HG03442 (cell line): ENCODE measurements around the gene CTDNEP1.
A peak's percentile ranks its signal among the peaks of the same experiment; 100 is the strongest.

Source experiments
- ATAC-seq: cut with Tn5 transposase; IDR thresholded peaks from one replicate; pipeline ENCODE4 v1.9.1; 2021; ENCODE audit warnings: mild to moderate bottlenecking, moderate library complexity; ENCODE audit not compliant: unreplicated experiment

The CTDNEP1 gene

DNA sequence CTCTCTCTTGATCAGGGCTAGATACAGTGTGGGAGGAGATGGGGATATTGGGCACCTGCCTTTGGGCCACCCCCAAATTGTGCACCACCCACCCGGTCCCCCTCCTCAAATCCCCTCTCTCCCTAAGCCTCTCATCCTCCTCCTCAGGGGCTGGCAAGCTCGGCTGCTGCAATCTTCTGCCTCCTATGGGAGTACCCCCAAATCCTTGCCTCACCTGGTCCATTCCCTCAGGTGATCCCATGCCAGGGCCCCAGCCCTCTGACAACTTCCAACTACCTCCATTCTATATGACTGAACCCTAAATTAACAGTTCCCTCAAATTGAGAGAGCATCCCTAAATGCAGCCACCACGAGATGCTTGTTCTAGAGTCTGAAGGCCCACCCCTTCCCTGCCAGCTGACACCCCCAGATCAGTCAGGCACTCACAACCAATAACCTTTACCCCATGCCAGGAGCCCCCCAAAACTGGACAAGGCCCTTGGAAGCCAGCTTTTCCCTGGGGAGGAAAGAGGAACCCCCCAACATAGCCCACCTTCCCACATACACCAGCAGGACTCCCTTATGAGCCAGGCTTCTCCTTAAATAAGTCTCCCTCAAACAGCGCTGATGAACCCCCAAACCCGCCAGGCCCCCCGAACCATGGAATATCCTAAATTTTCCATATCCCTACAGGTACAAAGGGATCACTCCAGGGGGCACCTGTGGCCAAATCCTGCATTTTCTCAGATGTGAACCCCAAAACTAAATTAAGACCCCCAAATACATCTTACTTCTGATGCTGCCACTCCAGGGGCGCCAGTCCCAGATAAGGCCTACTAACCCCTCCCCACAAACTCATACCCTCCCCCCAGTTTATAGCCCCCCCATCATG lies 35.1 kb downstream of the CTDNEP1 start:
- ATAC-seq: no peak

DNA sequence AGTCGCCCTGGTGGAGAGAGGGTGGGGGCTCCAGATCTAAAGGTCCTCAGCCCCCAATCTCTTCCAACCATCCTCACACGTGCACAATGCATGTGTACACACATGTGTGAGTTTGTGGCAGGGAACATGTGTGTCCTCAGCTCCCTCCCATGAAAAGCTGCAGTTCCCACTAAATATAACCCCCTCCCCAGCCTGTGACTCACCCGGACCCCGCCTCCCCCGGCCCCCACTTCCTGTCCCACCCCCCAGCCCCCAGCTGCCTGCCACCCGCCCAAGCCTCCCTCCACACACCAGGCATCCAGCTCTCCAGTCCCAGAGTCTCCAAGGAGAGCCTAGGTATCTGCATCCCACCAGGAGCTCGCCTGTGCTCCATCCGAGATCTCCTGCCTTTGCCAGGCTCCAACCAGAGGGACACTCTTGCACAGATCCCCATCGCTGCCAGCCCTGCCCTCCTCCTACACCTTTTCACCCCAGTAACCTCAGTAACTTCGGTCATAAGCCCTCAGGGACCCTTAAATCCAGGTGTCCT lies 35.8 kb downstream of the CTDNEP1 start:
- ATAC-seq: no peak

GRCh38 chr17:7215136-7215638 lies 36.3 kb downstream of the CTDNEP1 start:
- no peak for ATAC-seq

DNA sequence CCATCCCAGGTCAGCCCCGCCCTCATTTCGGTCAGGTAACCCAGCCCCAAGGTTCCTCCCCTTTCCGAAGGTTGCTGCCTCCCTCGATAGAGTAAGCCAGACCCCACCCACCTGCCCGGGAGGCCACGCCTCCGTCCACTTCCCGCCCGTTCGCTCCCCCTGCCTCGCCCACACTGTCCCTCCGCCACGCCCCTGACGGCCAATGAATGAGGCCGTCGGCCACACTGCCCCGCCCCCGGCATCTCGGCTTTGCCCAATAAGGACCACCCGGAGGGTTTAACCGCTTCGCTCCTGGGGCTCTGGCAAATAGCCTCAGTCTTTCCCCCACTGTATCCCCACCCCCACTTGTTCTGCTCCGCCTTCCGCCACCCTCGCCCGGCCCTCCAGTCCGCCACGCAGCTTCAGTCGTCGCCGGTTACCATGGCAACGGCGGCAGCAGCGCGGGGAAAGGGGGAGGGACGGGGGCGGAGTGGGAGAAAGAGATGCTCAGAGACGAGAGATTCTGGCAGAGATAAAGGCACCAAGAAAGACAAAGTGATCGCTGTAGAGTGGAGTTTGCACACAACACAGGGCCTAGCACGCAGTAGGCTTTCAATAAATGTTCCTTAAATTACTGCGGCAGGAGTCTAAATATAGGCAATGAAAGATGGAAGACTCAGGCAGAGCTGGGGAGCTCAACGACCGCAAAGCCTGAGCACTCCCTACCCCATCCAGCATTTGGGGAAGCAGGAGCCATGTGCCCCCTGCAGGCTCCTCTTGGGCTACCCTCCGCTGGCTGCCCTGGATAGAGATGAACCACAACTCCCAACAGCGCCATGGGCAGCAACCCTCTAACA lies 37.0 kb downstream of the CTDNEP1 start:
- ATAC-seq: peak; percentile 70

- no peak for ATAC-seq
Measured at GRCh38 chr17:7213895-7214299, 37.6 kb downstream of the CTDNEP1 start.

GRCh38 chr17:7211491-7212273 lies 39.9 kb downstream of the CTDNEP1 start:
- no peak for ATAC-seq

DNA sequence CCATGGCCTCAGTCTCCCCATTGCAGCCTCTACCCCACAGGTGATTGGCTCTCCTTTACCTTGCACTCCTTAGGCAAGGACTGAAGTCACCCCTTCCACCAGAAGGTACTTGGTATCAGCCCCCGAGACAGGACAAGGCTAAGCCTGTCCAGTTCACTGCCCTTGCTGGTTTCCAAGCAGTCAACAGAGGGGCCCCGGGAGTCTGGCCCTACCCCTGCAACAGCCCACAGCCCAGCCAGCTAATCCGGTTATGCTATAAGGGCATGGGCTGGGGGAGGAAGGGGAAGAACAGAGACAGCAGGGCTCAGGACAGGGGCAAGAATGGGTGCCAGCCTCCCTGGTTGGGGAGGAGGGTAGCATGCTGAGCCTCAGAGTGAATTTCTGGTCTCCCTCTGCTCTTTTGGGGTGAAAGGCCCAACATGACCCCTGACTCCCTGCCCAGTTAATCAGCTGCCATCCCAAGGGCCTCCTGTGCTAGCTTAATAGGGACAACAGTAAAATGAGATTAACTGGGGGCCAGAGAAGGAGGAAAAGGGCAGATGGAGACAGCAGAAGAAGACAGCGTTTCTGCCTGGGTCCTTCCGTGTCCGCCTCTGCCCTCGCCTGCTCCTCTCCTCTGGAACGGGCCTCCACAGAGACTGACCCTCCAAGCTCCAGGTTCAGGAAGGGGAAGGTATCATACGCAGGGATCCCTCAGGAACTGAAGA lies 42.6 kb downstream of the CTDNEP1 start:
- no peak for ATAC-seq

DNA sequence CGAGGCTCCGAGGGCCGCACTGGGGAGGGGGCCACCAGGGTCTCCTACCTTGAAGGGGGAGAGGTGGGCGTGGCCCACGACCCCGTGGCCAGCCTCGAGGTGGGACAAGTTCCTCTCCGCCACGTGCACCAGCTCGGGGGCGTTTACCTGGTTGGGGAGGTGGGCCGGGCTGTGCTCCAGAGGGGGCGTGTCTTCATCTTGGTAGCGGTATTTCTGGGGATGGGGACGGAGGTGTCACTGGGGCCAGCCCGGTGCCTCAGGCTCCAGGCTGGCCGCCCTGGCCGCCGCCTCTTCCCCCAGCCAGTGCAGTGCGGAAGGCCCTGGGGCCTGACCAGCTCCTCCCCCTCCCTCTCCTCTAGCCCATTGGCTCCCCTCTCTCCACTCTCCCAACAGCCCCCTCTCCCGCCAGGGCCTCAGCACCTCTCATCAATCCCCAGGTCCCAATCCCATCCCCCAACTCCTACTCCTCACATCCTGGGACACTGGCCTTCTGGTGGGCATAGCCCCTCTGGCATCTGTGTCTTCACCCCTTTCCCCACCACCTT lies 43.4 kb downstream of the CTDNEP1 start:
- no peak for ATAC-seq

- no peak for ATAC-seq
Measured at GRCh38 chr17:7207120-7208001, 44.2 kb downstream of the CTDNEP1 start.

- no peak for ATAC-seq
Measured at GRCh38 chr17:7205561-7205960, 46.0 kb downstream of the CTDNEP1 start.

- ATAC-seq: peak; percentile 80
Measured at GRCh38 chr17:7204828-7205461, 46.6 kb downstream of the CTDNEP1 start.

DNA sequence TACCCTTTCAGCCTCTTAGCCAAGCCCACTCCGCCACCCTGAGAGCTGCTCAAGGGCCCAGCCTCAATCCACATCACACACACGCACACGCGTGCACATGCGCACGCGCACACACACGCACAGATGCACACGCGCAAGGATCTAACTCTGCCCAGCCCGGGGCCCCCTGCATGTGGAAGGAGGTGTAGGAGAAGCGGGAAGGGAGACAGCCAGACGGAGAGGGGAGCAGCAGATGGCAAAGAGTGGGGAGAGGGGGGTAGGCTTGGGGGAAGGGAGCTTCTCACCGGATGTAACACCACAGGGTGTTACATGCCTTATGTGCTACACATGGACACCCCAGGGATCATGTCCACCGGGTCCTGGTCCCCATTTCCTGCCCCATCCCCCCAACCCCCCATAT lies 47.2 kb downstream of the CTDNEP1 start:
- ATAC-seq: no peak

DNA sequence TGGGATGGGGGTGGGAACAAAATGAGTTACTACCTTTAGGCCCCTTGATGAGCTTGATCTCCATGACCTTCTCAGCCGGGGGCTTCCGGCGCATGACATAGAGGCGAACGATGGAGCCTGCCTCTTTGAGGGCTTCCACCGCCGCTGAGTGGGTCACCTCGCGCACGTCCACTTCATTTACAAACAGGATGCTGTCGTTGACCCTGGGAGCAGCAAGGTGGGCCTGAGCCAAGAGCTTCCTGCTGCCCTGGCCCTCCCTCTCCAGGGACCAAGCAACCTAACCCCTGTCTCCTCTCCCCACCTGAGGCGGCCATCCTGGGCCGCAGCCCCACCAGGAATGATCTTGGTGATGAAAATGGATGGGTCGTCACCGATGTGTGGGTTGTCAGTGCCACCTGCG lies 48.1 kb downstream of the CTDNEP1 start:
- ATAC-seq: no peak

DNA sequence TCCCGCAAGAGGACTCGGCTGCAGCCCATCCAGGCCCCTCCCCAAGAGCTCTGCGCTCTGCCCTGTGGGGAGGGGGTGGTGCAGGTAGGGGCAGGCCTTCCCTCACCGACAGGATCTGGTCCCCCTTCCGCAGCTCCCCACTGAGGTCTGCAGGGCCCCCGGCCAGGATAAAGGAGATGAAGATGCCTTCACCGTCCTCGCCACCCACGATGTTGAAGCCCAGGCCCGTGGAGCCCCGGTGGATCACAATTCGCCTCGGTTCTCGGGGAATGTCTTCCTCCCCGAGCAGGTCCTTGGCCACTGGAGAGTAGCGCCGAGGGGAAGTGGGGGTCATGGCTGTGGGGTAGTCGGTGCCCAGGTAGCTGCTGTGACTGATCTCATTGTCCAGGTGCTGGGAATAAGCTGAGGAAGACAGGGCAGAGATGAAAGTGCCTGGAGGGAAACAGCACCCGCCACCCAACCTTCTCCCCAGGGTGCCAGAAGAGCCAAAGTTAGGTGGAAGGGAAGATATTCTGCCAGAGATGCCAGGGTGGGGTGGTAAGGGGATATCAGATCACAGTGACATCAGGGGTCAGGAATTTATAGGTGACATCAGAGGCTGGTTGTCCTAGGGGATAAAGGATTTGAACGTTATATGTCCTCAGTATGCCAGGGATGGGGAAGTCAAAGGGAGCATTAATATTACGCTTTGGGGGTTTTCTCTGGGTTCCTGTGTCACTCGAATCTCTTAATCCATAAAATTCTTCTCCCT lies 54.7 kb downstream of the CTDNEP1 start:
- no peak for ATAC-seq

GRCh38 chr17:7195971-7196370 lies 55.6 kb downstream of the CTDNEP1 start:
- no peak for ATAC-seq
